OCI-LY1 (cell line): Measurements from ENCODE around the gene ING4.
A peak's percentile ranks its signal among the peaks of the same experiment; 100 is the strongest.

ENCODE experiments used
- H2AFZ ChIP-seq: fragments of 200-600 bp; sonication (generic), shearing (Covaris generic); 2 replicates; pipeline ENCODE4 v1.6.0; 2014; ENCODE audit warnings: antibody characterized with exemption, mild to moderate bottlenecking, low read length
- H3F3A ChIP-seq: fragments of 200-600 bp; sonication (generic), shearing (Covaris generic); 2 replicates; pipeline ENCODE4 v1.6.0; 2014; ENCODE audit warnings: mild to moderate bottlenecking, antibody characterized with exemption, low read length, moderate library complexity; ENCODE audit not compliant: insufficient read depth
- H3K27ac ChIP-seq: fragments of 200-600 bp; sonication (generic); 2 replicates; pipeline ENCODE4 v1.5.1; 2014; ENCODE audit warnings: low read length, mixed run types, mild to moderate bottlenecking, low read depth; ENCODE audit not compliant: poor library complexity, severe bottlenecking
- H3K27me3 ChIP-seq: fragments of 200-600 bp; sonication (generic); 2 replicates; pipeline ENCODE4 v1.6.0; 2014; ENCODE audit warnings: antibody characterized with exemption, mild to moderate bottlenecking, low read length, moderate library complexity; ENCODE audit not compliant: insufficient read depth
- H3K36me3 ChIP-seq: fragments of 200-600 bp; sonication (generic); 2 replicates; pipeline ENCODE4 v1.6.1; 2014; ENCODE audit warnings: mild to moderate bottlenecking, antibody characterized with exemption, low read length, moderate library complexity, mixed read lengths; ENCODE audit not compliant: insufficient read depth
- H3K4me1 ChIP-seq: fragments of 200-600 bp; sonication (generic); 2 replicates; pipeline ENCODE4 v1.5.1; 2014; ENCODE audit warnings: mild to moderate bottlenecking, low read length, moderate library complexity; ENCODE audit not compliant: insufficient read depth, severe bottlenecking
- H3K4me2 ChIP-seq: fragments of 200-600 bp; sonication (generic), shearing (Covaris generic); 2 replicates; pipeline ENCODE4 v1.6.1; 2014; ENCODE audit warnings: low read length
- H3K4me3 ChIP-seq: fragments of 200-600 bp; sonication (generic); 2 replicates; pipeline ENCODE4 v1.5.1; 2014; ENCODE audit warnings: low read length, low read depth, mild to moderate bottlenecking, mixed read lengths; ENCODE audit not compliant: poor library complexity, severe bottlenecking
- H3K79me2 ChIP-seq: fragments of 200-600 bp; shearing (Covaris generic); 2 replicates; pipeline ENCODE4 v1.6.1; 2016; ENCODE audit warnings: mixed run types, low read length, mixed read lengths; ENCODE audit not compliant: insufficient read depth
- H3K9ac ChIP-seq: fragments of 200-600 bp; sonication (generic), shearing (Covaris generic); 2 replicates; pipeline ENCODE4 v1.6.1; 2014; ENCODE audit warnings: mild to moderate bottlenecking, low read length, mixed read lengths
- H3K9me2 ChIP-seq: fragments of 200-600 bp; sonication (generic), shearing (Covaris generic); 2 replicates; pipeline ENCODE4 v1.6.1; 2014; ENCODE audit warnings: low read depth, mild to moderate bottlenecking, low read length, mixed read lengths
- H3K9me3 ChIP-seq: fragments of 200-600 bp; shearing (Covaris generic); 2 replicates; pipeline ENCODE4 v1.6.1; 2014; ENCODE audit warnings: low read length, mixed read lengths
- H4K20me1 ChIP-seq: fragments of 200-600 bp; sonication (generic), shearing (Covaris generic); 2 replicates; pipeline ENCODE4 v1.6.0; 2016; ENCODE audit warnings: mild to moderate bottlenecking, low read length; ENCODE audit not compliant: insufficient read depth
- EZH2 ChIP-seq: fragments of 200-600 bp; sonication (generic), shearing (Covaris generic); IDR thresholded peaks from 2 replicates; pipeline ENCODE4 v1.8.0; 2017; ENCODE audit warnings: borderline replicate concordance, mixed run types, mild to moderate bottlenecking, antibody characterized with exemption, low read length, moderate library complexity, mixed read lengths
- TF ChIP-seq, protein P1 (sequence below): fragments of 200-600 bp; sonication (generic), shearing (Covaris generic); IDR thresholded peaks from 2 replicates; pipeline ENCODE4 v1.5.1; 2017; ENCODE audit warnings: mild to moderate bottlenecking, antibody characterized with exemption, low read length, moderate library complexity, mixed read lengths

Gene ING4

GRCh38 chr12:6672143-6672542 is 9.2 kb upstream of the ING4 start:
- H3K27me3 ChIP-seq = no peaks in the 10 kb centered on the region
- H3K4me1 ChIP-seq = no peaks in the 10 kb centered on the region
- H4K20me1 ChIP-seq = no peaks in the 10 kb centered on the region
- no peak overlapping the region for H3K27ac ChIP-seq
- no peaks in the 10 kb centered on the region for H3K79me2 ChIP-seq
- H3K9ac ChIP-seq = no peak overlapping the region
- no peak overlapping the region for H2AFZ ChIP-seq
- peaks cover 100% of the 10 kb centered on the region for H3K36me3 ChIP-seq
- H3K4me3 ChIP-seq = no peak overlapping the region
- H3K9me3 ChIP-seq = no peaks in the 10 kb centered on the region
- H3K9me2 ChIP-seq = no peaks in the 10 kb centered on the region
- H3K4me2 ChIP-seq = no peak overlapping the region
- TF ChIP-seq, protein P1, sequence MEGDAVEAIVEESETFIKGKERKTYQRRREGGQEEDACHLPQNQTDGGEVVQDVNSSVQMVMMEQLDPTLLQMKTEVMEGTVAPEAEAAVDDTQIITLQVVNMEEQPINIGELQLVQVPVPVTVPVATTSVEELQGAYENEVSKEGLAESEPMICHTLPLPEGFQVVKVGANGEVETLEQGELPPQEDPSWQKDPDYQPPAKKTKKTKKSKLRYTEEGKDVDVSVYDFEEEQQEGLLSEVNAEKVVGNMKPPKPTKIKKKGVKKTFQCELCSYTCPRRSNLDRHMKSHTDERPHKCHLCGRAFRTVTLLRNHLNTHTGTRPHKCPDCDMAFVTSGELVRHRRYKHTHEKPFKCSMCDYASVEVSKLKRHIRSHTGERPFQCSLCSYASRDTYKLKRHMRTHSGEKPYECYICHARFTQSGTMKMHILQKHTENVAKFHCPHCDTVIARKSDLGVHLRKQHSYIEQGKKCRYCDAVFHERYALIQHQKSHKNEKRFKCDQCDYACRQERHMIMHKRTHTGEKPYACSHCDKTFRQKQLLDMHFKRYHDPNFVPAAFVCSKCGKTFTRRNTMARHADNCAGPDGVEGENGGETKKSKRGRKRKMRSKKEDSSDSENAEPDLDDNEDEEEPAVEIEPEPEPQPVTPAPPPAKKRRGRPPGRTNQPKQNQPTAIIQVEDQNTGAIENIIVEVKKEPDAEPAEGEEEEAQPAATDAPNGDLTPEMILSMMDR = no peak
- TF ChIP-seq EZH2 = no peak
- no peaks in the 10 kb centered on the region for H3F3A ChIP-seq

DNA sequence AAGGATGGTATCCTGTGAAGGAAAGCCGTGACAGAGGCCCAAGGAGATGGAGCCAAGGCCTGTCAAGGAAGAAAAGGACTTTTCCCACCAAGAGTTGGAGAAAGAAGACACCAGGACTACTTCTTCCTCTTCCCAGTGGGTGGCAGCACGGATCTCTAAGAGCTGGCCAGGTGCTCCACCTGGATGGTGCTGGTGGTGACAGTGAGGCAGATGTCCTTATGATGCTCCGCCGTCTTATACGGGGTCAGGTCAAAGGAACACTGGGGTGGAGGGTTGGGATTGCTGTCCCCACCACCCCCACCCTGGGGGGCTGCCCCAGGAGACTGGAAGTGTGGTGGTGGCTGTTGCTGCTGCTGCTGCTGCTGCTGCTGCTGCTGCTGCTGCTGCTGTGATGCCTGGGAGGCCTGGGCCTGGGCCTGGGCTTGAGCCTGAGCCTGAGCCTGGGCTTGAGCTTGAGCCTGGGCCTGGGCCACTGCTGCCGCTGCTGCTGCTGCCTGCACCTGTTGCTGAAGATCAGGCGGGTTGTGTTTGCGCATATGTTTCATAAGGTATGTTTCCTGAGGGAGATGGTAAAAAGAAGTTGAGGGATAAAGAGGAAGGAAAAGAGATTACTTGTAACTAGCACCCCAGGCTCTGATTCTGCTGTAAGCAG is 4.8 kb upstream of the ING4 start:
- Histone ChIP-seq H3F3A (no peaks in the 10 kb centered on the region), H3K36me3 (peaks cover 67% of the 10 kb centered on the region), H3K4me2 (no peak overlapping the region), H3K79me2 (no peaks in the 10 kb centered on the region), H2AFZ (no peak overlapping the region), H4K20me1 (no peaks in the 10 kb centered on the region), H3K27ac (no peak overlapping the region), H3K9ac (no peak overlapping the region), H3K4me3 (no peak overlapping the region), H3K9me3 (no peaks in the 10 kb centered on the region), H3K4me1 (peaks cover 7% of the 10 kb centered on the region), H3K9me2 (no peaks in the 10 kb centered on the region), H3K27me3 (no peaks in the 10 kb centered on the region)
- TF ChIP-seq, protein P1 = peak; percentile 44; the same call in 1 of the 2 replicates
- TF ChIP-seq EZH2 = no peak

GRCh38 chr12:6666211-6666610 is 3.3 kb upstream of the ING4 start:
- Histone ChIP-seq H3K4me1 (peaks cover 19% of the 10 kb centered on the region), H3K27me3 (no peaks in the 10 kb centered on the region), H3K36me3 (peaks cover 52% of the 10 kb centered on the region), H3K79me2 (peaks cover 9% of the 10 kb centered on the region), H3F3A (no peaks in the 10 kb centered on the region), H4K20me1 (no peaks in the 10 kb centered on the region), H3K9me3 (no peaks in the 10 kb centered on the region), H2AFZ (no peak overlapping the region), H3K9me2 (no peaks in the 10 kb centered on the region), H3K27ac (no peak overlapping the region), H3K9ac (no peak overlapping the region), H3K4me3 (no peak overlapping the region), H3K4me2 (no peak overlapping the region)
- TF ChIP-seq EZH2 = no peak
- TF ChIP-seq, protein P1 = no peak
